ENCODE data around the gene ERBIN. TPM values are rescaled to one million over a fixed set of nuclear protein-coding genes. Genes with fewer than 3 reads are reported as not detected.
"Not testable (repeated sequence)": the region's sequence is repeated elsewhere in the genome, so short reads cannot be mapped to it uniquely, and the experiment has no call there.

Gene ERBIN, protein sequence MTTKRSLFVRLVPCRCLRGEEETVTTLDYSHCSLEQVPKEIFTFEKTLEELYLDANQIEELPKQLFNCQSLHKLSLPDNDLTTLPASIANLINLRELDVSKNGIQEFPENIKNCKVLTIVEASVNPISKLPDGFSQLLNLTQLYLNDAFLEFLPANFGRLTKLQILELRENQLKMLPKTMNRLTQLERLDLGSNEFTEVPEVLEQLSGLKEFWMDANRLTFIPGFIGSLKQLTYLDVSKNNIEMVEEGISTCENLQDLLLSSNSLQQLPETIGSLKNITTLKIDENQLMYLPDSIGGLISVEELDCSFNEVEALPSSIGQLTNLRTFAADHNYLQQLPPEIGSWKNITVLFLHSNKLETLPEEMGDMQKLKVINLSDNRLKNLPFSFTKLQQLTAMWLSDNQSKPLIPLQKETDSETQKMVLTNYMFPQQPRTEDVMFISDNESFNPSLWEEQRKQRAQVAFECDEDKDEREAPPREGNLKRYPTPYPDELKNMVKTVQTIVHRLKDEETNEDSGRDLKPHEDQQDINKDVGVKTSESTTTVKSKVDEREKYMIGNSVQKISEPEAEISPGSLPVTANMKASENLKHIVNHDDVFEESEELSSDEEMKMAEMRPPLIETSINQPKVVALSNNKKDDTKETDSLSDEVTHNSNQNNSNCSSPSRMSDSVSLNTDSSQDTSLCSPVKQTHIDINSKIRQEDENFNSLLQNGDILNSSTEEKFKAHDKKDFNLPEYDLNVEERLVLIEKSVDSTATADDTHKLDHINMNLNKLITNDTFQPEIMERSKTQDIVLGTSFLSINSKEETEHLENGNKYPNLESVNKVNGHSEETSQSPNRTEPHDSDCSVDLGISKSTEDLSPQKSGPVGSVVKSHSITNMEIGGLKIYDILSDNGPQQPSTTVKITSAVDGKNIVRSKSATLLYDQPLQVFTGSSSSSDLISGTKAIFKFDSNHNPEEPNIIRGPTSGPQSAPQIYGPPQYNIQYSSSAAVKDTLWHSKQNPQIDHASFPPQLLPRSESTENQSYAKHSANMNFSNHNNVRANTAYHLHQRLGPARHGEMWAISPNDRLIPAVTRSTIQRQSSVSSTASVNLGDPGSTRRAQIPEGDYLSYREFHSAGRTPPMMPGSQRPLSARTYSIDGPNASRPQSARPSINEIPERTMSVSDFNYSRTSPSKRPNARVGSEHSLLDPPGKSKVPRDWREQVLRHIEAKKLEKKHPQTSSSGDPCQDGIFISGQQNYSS (N-terminal part only)
- 132 and 233 TPM in 2 replicates for total RNA-seq

- TF ChIP-seq, protein P1, sequence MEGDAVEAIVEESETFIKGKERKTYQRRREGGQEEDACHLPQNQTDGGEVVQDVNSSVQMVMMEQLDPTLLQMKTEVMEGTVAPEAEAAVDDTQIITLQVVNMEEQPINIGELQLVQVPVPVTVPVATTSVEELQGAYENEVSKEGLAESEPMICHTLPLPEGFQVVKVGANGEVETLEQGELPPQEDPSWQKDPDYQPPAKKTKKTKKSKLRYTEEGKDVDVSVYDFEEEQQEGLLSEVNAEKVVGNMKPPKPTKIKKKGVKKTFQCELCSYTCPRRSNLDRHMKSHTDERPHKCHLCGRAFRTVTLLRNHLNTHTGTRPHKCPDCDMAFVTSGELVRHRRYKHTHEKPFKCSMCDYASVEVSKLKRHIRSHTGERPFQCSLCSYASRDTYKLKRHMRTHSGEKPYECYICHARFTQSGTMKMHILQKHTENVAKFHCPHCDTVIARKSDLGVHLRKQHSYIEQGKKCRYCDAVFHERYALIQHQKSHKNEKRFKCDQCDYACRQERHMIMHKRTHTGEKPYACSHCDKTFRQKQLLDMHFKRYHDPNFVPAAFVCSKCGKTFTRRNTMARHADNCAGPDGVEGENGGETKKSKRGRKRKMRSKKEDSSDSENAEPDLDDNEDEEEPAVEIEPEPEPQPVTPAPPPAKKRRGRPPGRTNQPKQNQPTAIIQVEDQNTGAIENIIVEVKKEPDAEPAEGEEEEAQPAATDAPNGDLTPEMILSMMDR (IDR thresholded peaks at IDR 0.05; ENCODE audit: insufficient read depth, low read depth, low read length) = no peak
- peak within 1 kb of the TSS; percentile 88 for H3K4me3 ChIP-seq (ENCODE audit: low read depth, low read length)
- peak; percentile 93 for DNase-seq (ENCODE audit: low read depth)
These were observed at the start of gene ERBIN for GRCh38 chr5:65926276-65926783. ERBIN (plus strand) TSS chr5:65926575; CDS start chr5:65992719, 66,144 bp downstream.

GRCh38 chr5:65876970-65877369, 49.4 kb upstream of the ERBIN start:
- H3K4me3 ChIP-seq (ENCODE audit: low read depth, low read length) = no peak overlapping the region
- no peak for DNase-seq (ENCODE audit: low read depth)
- TF ChIP-seq, protein P1 (IDR thresholded peaks at IDR 0.05; ENCODE audit: insufficient read depth, low read depth, low read length) = no peak

DNA sequence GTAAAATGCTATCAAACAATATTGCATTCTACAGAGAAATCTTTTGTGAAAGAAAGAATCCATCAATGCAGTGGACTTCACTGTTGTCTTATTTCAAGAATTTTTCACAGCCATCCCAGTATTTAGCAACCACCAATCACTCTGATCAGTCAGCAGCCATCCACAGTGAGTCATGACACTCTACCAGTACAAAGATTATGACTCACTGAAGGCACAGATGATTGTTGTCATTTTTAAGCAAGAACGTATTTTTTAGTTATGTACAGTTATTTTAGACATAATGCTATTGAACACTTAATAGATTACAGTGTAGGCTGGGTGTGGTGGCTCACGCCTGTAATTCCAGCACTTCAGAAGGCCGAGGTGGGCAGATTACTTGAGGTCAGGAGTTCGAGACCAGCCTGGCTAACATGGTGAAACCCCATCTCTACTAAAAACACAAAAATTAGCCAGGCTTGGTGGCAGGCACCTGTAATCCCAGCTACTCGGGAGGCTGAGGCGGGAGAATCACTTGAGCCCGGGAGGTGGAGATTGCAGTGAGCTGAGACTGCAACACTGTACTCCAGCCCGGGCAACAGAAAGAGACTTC, 46.6 kb upstream of the ERBIN start:
- DNase-seq (ENCODE audit: low read depth) = peak; percentile 78
- not testable (repeated sequence) for H3K4me3 ChIP-seq (ENCODE audit: low read depth, low read length)

DNA sequence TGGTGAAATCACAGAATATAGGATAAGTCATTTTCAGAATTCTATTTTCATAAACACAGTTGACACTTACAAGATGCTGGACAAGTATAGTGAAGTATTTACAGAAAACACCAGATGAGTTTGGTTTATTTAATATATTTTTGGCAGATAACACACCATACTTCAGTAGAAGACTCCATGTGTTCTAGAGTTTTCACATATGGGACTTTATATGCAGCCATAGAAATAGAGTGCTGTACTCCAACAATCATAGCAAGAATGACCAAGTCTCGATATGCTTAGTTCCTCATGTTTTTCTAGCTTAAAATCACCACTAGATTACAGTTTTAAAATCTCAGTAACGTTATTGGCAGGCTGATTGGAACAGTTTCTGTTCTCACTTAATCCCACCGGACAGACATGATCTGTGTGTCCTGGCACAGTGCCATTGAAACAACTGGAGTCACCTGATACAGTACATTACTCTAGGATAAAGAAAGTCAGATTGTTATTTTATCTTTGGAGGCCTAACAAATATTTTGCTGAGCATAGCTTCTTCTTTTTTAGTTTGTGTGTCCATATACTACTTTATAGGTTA, 45.8 kb upstream of the ERBIN start:
- TF ChIP-seq, protein P1 (IDR thresholded peaks at IDR 0.05; ENCODE audit: insufficient read depth, low read depth, low read length) = no peak
- DNase-seq (ENCODE audit: low read depth) = no peak
- no peak overlapping the region for H3K4me3 ChIP-seq (ENCODE audit: low read depth, low read length)

- TF ChIP-seq, protein P1 (IDR thresholded peaks at IDR 0.05; ENCODE audit: insufficient read depth, low read depth, low read length) = no peak
- H3K4me3 ChIP-seq (ENCODE audit: low read depth, low read length) = no peak overlapping the region
- no peak for DNase-seq (ENCODE audit: low read depth)
These were observed 44.1 kb upstream of the ERBIN start for GRCh38 chr5:65882278-65882677.

- no peak overlapping the region for H3K4me3 ChIP-seq (ENCODE audit: low read depth, low read length)
- DNase-seq (ENCODE audit: low read depth) = no peak
- TF ChIP-seq, protein P1 (IDR thresholded peaks at IDR 0.05; ENCODE audit: insufficient read depth, low read depth, low read length) = no peak
These were observed 42.9 kb upstream of the ERBIN start for GRCh38 chr5:65883461-65883860.
